ENCODE results near the gene ORMDL2. TPM values are rescaled to one million over a fixed set of nuclear protein-coding genes. Genes with fewer than 3 reads are reported as not detected.

Gene ORMDL2
- total and polyA plus RNA-seq, 2 donors (not counting 3 experiments of a cell fraction or from before 2014, with no cell fraction given) = 55.0 to 70.4 TPM

GRCh38 chr12:55847033-55847432, 29.2 kb downstream of the ORMDL2 start:
- no peaks in the 10 kb centered on the region for H3K79me2 ChIP-seq (ENCODE audit: control insufficient read depth, insufficient read depth, low read length)
- H3K9me1 ChIP-seq (replicated peaks; ENCODE audit: control insufficient read depth, extremely low read depth, insufficient read depth, low read length) = no peaks in the 10 kb centered on the region
- peak overlapping the region; percentile 79 for H3K9ac ChIP-seq (replicated peaks; ENCODE audit: extremely low read depth, insufficient read depth, low read length)
- intact Hi-C loops (cut with micrococcal nuclease) (no loop called here), dilution Hi-C loops (cut with MboI; ENCODE audit: extremely low pct_ligation_motif_present, low sequenced_read_pairs) (no loop called here)
- no peak overlapping the region for H3K4me3 ChIP-seq (replicated peaks in 1 of 3; ENCODE audit: insufficient read depth in 1 of 3, low read depth in 1 of 3, low read length in 3 of 3)
- peak overlapping the region; percentile 52 for H3K4me2 ChIP-seq (ENCODE audit: insufficient read depth, low read length)
- ChIA-PET POLR2A (interaction anchor here (0.6 to 2.1 kb wide), 4 partner anchors 8 to 29 kb away, joined by 3 to 25 read pairs (median 6); partner anchors contain the start of gene DNAJC14), CTCF (interaction anchor here (1.1 to 3.8 kb wide), 4 partner anchors 16 to 239 kb away, joined by 3 to 23 read pairs (median 7); partner anchors contain the start of genes DNAJC14, ORMDL2 and SARNP)
- no peaks in the 10 kb centered on the region for H3K9me3 ChIP-seq (replicated peaks; ENCODE audit: control insufficient read depth, insufficient read depth, low read length)
- peak overlapping the region; percentile 99 for H3K27ac ChIP-seq (ENCODE audit: insufficient read depth, low read depth, low read length)
- BruUV-seq (replicated peaks) = no TSS peak
- peak overlapping the region; percentile 35 for H2AFZ ChIP-seq (ENCODE audit: low read depth, low read length)
- no peaks in the 10 kb centered on the region for H4K20me1 ChIP-seq (replicated peaks; ENCODE audit: control insufficient read depth, extremely low read depth, insufficient read depth, low read length)
- no peaks in the 10 kb centered on the region for H3K36me3 ChIP-seq (ENCODE audit: control insufficient read depth in 2 of 2, extremely low read depth in 1 of 2, insufficient read depth in 2 of 2, low read length in 2 of 2)
- no peak for FAIRE-seq
- TF ChIP-seq POLR2A (IDR thresholded peaks at IDR 0.05; ENCODE audit: low read depth, low read length) (no peak), JUN (IDR thresholded peaks at IDR 0.05; ENCODE audit: borderline replicate concordance, insufficient read depth, insufficient read length, low read depth) (no peak), EZH2 (IDR thresholded peaks at IDR 0.05; ENCODE audit: borderline replicate concordance, low read depth, low read length, severe bottlenecking) (no peak), POLR2AphosphoS5 (IDR thresholded peaks at IDR 0.05; ENCODE audit: insufficient read depth, low read depth, low read length) (no peak), MYC (IDR thresholded peaks at IDR 0.05; ENCODE audit: low read depth, low read length) (no peak), GATA2 (IDR thresholded peaks at IDR 0.05; ENCODE audit: insufficient read depth, insufficient read length, low read depth, low read length) (no peak), CTCF (IDR thresholded peaks at IDR 0.05; ENCODE audit: extremely low read depth in 1 of 2, insufficient read depth in 1 of 2, low read depth in 1 of 2, low read length in 2 of 2) (no peak), MAX (IDR thresholded peaks at IDR 0.05; ENCODE audit: insufficient read depth, insufficient read length) (no peak), FOS (IDR thresholded peaks at IDR 0.05; ENCODE audit: borderline replicate concordance, insufficient read depth, low read length) (no peak)
- H3K27me3 ChIP-seq (ENCODE audit: control insufficient read depth in 2 of 2, insufficient read depth in 2 of 2, low read length in 2 of 2) = no peaks in the 10 kb centered on the region
- H3K4me1 ChIP-seq (ENCODE audit: control insufficient read depth, extremely low read depth, insufficient read depth, low read length) = peaks cover 21% of the 10 kb centered on the region
- DNase-seq (ENCODE audit: low read depth, low spot score) = peak; percentile 25
